SU-DHL-6 (cell line): ENCODE results near the gene KIF3B.

ENCODE experiments used
- EZH2phosphoT487 ChIP-seq: fragments of 200-600 bp; sonication (generic), shearing (Covaris generic); conservative IDR thresholded peaks from 2 replicates; pipeline ENCODE4 v1.6.1; 2018; ENCODE audit warnings: mild to moderate bottlenecking, antibody characterized with exemption, low read length, moderate library complexity, mixed read lengths
- TF ChIP-seq, protein P1 (sequence below): fragments of 200-600 bp; sonication (generic); IDR thresholded peaks from one replicate; pipeline ENCODE4 v1.5.1; 2017; ENCODE audit warnings: antibody characterized with exemption, mild to moderate bottlenecking, low read length, moderate library complexity; ENCODE audit not compliant: insufficient read depth, poor library complexity, severe bottlenecking

GRCh38 chr20:32248043-32248442, 29.4 kb upstream of the KIF3B start:
- TF ChIP-seq, protein P1, sequence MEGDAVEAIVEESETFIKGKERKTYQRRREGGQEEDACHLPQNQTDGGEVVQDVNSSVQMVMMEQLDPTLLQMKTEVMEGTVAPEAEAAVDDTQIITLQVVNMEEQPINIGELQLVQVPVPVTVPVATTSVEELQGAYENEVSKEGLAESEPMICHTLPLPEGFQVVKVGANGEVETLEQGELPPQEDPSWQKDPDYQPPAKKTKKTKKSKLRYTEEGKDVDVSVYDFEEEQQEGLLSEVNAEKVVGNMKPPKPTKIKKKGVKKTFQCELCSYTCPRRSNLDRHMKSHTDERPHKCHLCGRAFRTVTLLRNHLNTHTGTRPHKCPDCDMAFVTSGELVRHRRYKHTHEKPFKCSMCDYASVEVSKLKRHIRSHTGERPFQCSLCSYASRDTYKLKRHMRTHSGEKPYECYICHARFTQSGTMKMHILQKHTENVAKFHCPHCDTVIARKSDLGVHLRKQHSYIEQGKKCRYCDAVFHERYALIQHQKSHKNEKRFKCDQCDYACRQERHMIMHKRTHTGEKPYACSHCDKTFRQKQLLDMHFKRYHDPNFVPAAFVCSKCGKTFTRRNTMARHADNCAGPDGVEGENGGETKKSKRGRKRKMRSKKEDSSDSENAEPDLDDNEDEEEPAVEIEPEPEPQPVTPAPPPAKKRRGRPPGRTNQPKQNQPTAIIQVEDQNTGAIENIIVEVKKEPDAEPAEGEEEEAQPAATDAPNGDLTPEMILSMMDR, result no peak
- no peak for TF ChIP-seq EZH2phosphoT487
